Central memory CD8-positive, alpha-beta T cell (primary cell): ENCODE results near the gene MYO9A.

Experiments
- ATAC-seq: fragments of 150-1000 bp; cut with Tn5 transposase; replicated peaks from 2 replicates; pipeline ENCODE4 v1.10.0; 2022; ENCODE audit warnings: mild to moderate bottlenecking, moderate FRiP score, moderate number of reproducible peaks; ENCODE audit not compliant: poor library complexity, severe bottlenecking; ENCODE audit errors: extremely low read depth
- DNase-seq, 2 donors: peaks; one replicate each; pipeline ENCODE4 v3.0.0; 2021; ENCODE audit warnings: low spot score in 2 of 2
- H3K27ac Mint-ChIP-seq: one replicate; pipeline ENCODE4 v1.8.0; 2022; ENCODE audit warnings: low read depth, mild to moderate bottlenecking, moderate library complexity, mixed read lengths
- H3K27me3 Mint-ChIP-seq: one replicate; pipeline ENCODE4 v1.8.0; 2022; ENCODE audit warnings: mixed read lengths
- H3K36me3 Mint-ChIP-seq: one replicate; pipeline ENCODE4 v1.8.0; 2022; ENCODE audit warnings: mild to moderate bottlenecking, moderate library complexity, mixed read lengths; ENCODE audit not compliant: insufficient read depth
- H3K4me1 Mint-ChIP-seq: one replicate; pipeline ENCODE4 v1.8.0; 2022; ENCODE audit warnings: mixed read lengths
- H3K4me3 Mint-ChIP-seq: one replicate; pipeline ENCODE4 v1.8.0; 2022; ENCODE audit warnings: mild to moderate bottlenecking, moderate library complexity, mixed read lengths
- H3K9me3 Mint-ChIP-seq: one replicate; pipeline ENCODE4 v1.8.0; 2022; ENCODE audit warnings: mixed read lengths

The MYO9A gene

DNA sequence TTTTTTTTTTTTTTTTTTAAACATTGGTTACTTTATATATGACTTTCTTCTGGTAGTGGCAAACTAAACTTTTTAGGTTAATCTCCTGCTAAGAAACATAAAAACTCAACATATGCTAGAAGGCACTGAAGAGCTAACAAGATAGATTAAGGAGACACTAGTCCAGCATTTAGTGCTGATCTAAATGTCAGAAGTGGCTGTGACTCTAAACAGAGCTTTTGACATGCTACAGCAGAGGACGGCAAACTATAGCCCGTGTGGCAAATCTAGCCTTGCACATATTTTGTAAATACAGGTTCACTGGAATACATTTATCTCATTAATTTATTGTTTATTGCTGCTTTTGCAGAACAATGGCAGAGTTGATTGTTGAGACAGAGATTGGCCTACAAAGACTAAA is 287.0 kb downstream of the MYO9A start:
- no peak overlapping the region for H3K27ac Mint-ChIP-seq
- DNase-seq (no peak), ATAC-seq (no peak)
- no peaks in the 10 kb centered on the region for H3K9me3 Mint-ChIP-seq
- no peaks in the 10 kb centered on the region for H3K27me3 Mint-ChIP-seq
- H3K4me1 Mint-ChIP-seq = no peaks in the 10 kb centered on the region
- H3K4me3 Mint-ChIP-seq = no peak overlapping the region
- H3K36me3 Mint-ChIP-seq = peaks cover 11% of the 10 kb centered on the region

DNA sequence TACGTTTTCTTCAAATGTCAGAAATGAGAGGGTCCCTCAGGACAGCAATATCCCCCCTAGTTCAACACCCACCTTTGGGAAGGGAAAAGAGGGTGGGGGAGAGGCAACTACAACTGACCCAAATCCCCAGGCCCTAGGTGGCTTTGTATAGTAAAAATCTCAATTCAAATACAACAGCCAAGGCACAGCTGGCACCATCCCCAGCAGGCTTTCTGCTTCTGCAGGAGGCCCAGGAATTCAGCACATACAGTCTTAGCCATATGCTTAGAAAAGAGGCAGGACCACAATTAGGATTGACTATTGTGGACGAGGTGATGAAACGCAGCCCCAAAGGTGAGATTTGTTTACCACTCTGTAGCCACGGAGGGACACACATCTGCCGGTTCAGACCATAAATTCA is 291.8 kb downstream of the MYO9A start:
- DNase-seq (no peak), ATAC-seq (no peak)
- Mint-ChIP-seq H3K9me3 (peaks cover 8% of the 10 kb centered on the region), H3K27me3 (no peaks in the 10 kb centered on the region), H3K4me1 (no peaks in the 10 kb centered on the region), H3K27ac (no peak overlapping the region), H3K4me3 (no peak overlapping the region), H3K36me3 (peaks cover 14% of the 10 kb centered on the region)

GRCh38 chr15:71825021-71825730 is 292.8 kb downstream of the MYO9A start:
- Mint-ChIP-seq H3K4me3 (no peak overlapping the region), H3K9me3 (peaks cover 8% of the 10 kb centered on the region), H3K27ac (no peak overlapping the region), H3K4me1 (no peaks in the 10 kb centered on the region), H3K36me3 (peaks cover 14% of the 10 kb centered on the region), H3K27me3 (no peaks in the 10 kb centered on the region)
- DNase-seq (no peak), ATAC-seq (no peak)

- peaks cover 8% of the 10 kb centered on the region for H3K9me3 Mint-ChIP-seq
Observed at GRCh38 chr15:71823801-71824200, 294.1 kb downstream of the MYO9A start.

GRCh38 chr15:71822890-71823630 is 294.9 kb downstream of the MYO9A start:
- Mint-ChIP-seq H3K9me3 (peaks cover 8% of the 10 kb centered on the region), H3K4me1 (no peaks in the 10 kb centered on the region), H3K36me3 (peaks cover 16% of the 10 kb centered on the region), H3K27ac (no peak overlapping the region), H3K4me3 (no peak overlapping the region), H3K27me3 (no peaks in the 10 kb centered on the region)
- no peak for DNase-seq
- ATAC-seq = no peak

More at GRCh38 chr15:71823801-71824200, 294.1 kb downstream of the MYO9A start:
- Mint-ChIP-seq H3K27me3 (no peaks in the 10 kb centered on the region), H3K4me1 (no peaks in the 10 kb centered on the region), H3K4me3 (no peak overlapping the region), H3K27ac (no peak overlapping the region), H3K36me3 (peaks cover 14% of the 10 kb centered on the region)
- ATAC-seq (no peak), DNase-seq (no peak)

- H3K4me1 Mint-ChIP-seq = no peaks in the 10 kb centered on the region
- peaks cover 10% of the 10 kb centered on the region for H3K36me3 Mint-ChIP-seq
- H3K9me3 Mint-ChIP-seq = peaks cover 8% of the 10 kb centered on the region
- no peak overlapping the region for H3K27ac Mint-ChIP-seq
- no peak overlapping the region for H3K4me3 Mint-ChIP-seq
- H3K27me3 Mint-ChIP-seq = no peaks in the 10 kb centered on the region
- ATAC-seq (no peak), DNase-seq (no peak)
Observed at GRCh38 chr15:71821547-71822129, 296.3 kb downstream of the MYO9A start.

- Mint-ChIP-seq H3K36me3 (peaks cover 2% of the 10 kb centered on the region), H3K4me3 (no peak overlapping the region), H3K4me1 (no peaks in the 10 kb centered on the region), H3K27me3 (no peaks in the 10 kb centered on the region), H3K9me3 (peaks cover 8% of the 10 kb centered on the region), H3K27ac (no peak overlapping the region)
- DNase-seq = no peak
- ATAC-seq = no peak
Observed at GRCh38 chr15:71820127-71820526, 297.8 kb downstream of the MYO9A start.

- no peak overlapping the region for H3K27ac Mint-ChIP-seq
- no peak for DNase-seq
Observed at GRCh38 chr15:71817351-71817750, 300.6 kb downstream of the MYO9A start.

DNA sequence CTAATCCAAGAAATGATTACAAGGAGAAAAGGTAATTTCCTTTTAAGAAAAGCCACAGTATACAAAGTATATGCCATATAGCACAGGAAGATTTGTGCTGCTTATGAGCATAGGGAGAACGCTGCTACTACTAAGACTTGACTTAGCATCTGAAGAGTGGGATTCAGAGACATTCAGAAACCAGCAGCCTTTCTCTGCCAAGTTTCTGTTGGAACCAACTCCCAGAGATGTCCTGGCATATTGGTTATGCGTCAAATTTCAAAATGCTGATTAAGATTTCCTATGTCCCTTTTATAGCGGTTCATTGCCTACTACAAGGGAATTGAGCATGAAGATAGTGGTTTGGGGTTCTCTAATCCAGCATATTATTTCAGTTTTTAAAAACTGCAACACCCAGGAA is 302.6 kb downstream of the MYO9A start:
- DNase-seq = no peak
- Mint-ChIP-seq H3K36me3 (peaks cover 2% of the 10 kb centered on the region), H3K9me3 (no peaks in the 10 kb centered on the region), H3K4me1 (no peaks in the 10 kb centered on the region), H3K27me3 (no peaks in the 10 kb centered on the region), H3K4me3 (no peak overlapping the region), H3K27ac (no peak overlapping the region)
- no peak for ATAC-seq

More at GRCh38 chr15:71817351-71817750, 300.6 kb downstream of the MYO9A start:
- no peaks in the 10 kb centered on the region for H3K4me1 Mint-ChIP-seq
- H3K9me3 Mint-ChIP-seq = peaks cover 8% of the 10 kb centered on the region
- no peaks in the 10 kb centered on the region for H3K27me3 Mint-ChIP-seq
- H3K36me3 Mint-ChIP-seq = peaks cover 2% of the 10 kb centered on the region
- no peak for ATAC-seq
- H3K4me3 Mint-ChIP-seq = no peak overlapping the region

DNA sequence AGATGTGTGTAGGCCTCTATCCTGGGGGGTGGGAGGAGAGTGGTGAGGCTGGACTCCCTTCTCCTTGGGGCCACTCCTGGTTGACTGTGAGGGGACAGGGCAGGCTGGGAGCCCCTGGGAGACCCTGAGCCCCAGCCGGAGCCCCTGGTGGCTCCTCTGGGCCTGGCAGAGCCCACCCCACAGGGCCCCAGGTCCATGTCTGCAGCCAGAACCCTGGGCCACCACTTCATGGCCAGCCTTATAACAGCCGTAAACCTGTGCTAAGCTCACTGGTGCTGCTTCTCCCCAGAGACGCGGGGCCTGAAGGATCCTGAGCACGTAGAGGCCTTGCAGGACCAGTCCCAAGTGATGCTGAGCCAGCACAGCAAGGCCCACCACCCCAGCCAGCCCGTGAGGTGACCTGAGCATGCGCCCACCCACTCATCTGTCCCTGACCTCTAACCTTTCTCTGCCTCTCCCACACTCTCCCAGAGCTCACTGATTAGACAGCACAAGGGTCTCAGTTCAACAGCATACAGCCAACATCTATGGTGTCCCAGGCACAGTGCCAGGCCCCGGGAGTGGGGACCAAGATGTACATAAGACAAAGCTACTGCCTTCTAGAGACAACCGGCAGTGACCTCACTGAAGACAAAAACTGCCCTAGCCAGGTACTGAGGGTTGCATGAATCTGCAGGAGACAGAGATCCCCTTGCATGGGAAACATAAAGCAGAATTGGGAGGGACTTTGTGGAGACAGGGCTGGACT is 304.1 kb downstream of the MYO9A start:
- no peak for ATAC-seq
- Mint-ChIP-seq H3K9me3 (no peaks in the 10 kb centered on the region), H3K27ac (no peak overlapping the region), H3K36me3 (peaks cover 2% of the 10 kb centered on the region), H3K4me1 (no peaks in the 10 kb centered on the region), H3K4me3 (no peak overlapping the region), H3K27me3 (peaks cover under 1% of the 10 kb centered on the region)
- no peak for DNase-seq

DNA sequence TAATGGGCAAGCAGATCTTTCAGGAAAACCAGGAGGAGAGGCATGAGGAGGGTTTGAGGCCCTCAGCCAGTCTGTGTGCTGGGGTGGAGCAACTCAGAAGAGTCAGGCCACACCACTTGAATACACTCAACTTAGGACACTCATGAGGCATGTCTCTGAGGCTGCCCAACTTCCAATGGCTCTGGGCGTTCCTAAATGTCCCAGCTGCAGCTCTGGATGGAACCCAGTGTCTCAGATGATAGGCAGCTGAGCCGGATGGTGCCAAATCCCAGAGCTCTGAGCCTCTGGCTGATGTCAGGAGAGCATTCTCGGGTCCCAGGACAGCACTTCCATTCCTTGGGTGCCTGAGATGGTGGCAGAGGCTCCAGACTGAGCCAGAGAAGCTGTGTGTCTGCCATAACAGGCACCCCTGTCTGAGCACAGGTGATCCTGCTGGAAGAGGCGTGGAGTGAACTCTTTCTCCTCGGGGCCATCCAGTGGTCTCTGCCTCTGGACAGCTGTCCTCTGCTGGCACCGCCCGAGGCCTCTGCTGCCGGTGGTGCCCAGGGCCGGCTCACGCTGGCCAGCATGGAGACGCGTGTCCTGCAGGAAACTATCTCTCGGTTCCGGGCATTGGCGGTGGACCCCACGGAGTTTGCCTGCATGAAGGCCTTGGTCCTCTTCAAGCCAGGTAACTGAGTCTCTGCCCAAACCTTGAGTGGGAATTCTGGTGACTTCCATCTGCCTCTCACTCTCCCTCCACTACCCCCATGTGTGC is 304.8 kb downstream of the MYO9A start:
- peak overlapping the region; percentile 70 for H3K27ac Mint-ChIP-seq
- H3K9me3 Mint-ChIP-seq = no peaks in the 10 kb centered on the region
- H3K27me3 Mint-ChIP-seq = peaks cover 8% of the 10 kb centered on the region
- ATAC-seq = no peak
- H3K36me3 Mint-ChIP-seq = peaks cover under 1% of the 10 kb centered on the region
- no peak for DNase-seq
- no peaks in the 10 kb centered on the region for H3K4me1 Mint-ChIP-seq
- no peak overlapping the region for H3K4me3 Mint-ChIP-seq
